Measurements from ENCODE around the gene FAM83E. TPM values are rescaled to one million over a fixed set of nuclear protein-coding genes. Genes with fewer than 3 reads are reported as not detected.

The FAM83E gene
- total and polyA plus RNA-seq, 2 of the 8 experiments (the other 6 are each of a cell fraction or from before 2014, with no cell fraction given): 1.8 to 5.3 TPM

DNA sequence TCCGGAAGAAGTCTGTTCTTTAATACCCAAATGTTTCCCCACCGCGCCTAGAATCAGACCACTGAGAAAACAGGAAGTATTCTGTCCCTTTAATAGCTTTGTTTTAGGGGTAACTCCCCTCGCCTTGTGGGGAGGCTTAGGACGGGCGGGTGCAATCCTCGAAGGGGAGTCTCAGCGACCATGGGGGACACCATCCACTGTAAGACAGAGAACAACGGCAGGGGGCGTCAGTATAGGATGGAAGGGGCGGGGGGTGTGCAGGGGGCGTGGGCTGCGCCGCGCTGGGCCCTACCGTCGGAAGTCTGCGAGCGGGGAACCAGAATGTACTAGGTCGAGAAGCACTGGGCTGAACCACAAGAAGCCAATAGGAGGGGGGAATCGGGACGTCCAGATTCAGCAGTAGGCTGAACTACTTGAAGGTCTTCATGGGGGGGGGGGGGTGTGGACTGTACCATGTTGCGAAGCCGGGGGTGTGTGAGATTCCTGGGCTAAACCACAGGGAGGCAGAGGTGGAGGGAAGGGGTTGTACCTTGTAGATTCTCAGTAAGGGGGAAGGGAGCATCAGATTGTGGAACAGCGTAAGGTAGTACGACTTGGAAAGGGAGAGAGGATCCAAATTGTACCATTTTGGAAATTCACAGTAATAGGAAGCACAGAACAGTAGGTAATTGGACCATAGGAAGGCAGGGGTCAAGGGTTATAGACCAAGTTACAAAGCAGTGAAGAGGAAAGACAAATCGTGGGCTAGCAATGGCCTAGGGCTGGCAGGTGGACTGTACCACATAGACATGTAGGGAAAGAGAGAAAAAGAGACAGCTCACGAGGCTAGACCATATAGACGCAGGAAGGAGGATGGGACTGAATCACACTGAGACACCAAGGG lies 23.3 kb upstream of the FAM83E start (continued):
- TF ChIP-seq, protein P1, sequence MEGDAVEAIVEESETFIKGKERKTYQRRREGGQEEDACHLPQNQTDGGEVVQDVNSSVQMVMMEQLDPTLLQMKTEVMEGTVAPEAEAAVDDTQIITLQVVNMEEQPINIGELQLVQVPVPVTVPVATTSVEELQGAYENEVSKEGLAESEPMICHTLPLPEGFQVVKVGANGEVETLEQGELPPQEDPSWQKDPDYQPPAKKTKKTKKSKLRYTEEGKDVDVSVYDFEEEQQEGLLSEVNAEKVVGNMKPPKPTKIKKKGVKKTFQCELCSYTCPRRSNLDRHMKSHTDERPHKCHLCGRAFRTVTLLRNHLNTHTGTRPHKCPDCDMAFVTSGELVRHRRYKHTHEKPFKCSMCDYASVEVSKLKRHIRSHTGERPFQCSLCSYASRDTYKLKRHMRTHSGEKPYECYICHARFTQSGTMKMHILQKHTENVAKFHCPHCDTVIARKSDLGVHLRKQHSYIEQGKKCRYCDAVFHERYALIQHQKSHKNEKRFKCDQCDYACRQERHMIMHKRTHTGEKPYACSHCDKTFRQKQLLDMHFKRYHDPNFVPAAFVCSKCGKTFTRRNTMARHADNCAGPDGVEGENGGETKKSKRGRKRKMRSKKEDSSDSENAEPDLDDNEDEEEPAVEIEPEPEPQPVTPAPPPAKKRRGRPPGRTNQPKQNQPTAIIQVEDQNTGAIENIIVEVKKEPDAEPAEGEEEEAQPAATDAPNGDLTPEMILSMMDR (IDR thresholded peaks at IDR 0.05; ENCODE audit: control extremely low read depth in 1 of 3, insufficient read depth in 1 of 3, low read depth in 1 of 3, low read length in 3 of 3): no peak; a peak in 1 of 4 replicates
- TF ChIP-seq RFX5 (IDR thresholded peaks at IDR 0.05; ENCODE audit: borderline replicate concordance, low read depth, low read length) (no peak), CTBP2 (IDR thresholded peaks at IDR 0.05; ENCODE audit: borderline replicate concordance, insufficient read depth, insufficient read length, low read length) (no peak), SUZ12 (IDR thresholded peaks at IDR 0.05; ENCODE audit: low read length) (no peak), SP1 (IDR thresholded peaks at IDR 0.05; ENCODE audit: low read depth, low read length) (peak; percentile 72; the same call in 1 of the 2 replicates), POLR2A (IDR thresholded peaks at IDR 0.05; ENCODE audit: control extremely low read depth in 1 of 2, low read depth in 2 of 2, low read length in 2 of 2) (no peak; a peak in 1 of 3 replicates), CHD1 (IDR thresholded peaks at IDR 0.05; ENCODE audit: low read depth, low read length) (peak; percentile 97), SIX5 (IDR thresholded peaks at IDR 0.05; ENCODE audit: low read depth, low read length) (peak; percentile 75), POU5F1 (IDR thresholded peaks at IDR 0.05; ENCODE audit: low read depth, low read length) (no peak), KDM5A (IDR thresholded peaks at IDR 0.05; ENCODE audit: low read length) (no peak), ZNF274 (IDR thresholded peaks at IDR 0.05; ENCODE audit: borderline replicate concordance, extremely low read depth, low read length) (no peak), SP4 (IDR thresholded peaks at IDR 0.05; ENCODE audit: low read length) (peak; percentile 14; the same call in 1 of the 2 replicates), PHF8 (conservative IDR thresholded peaks at IDR 0.05; ENCODE audit: low read depth, low read length) (no peak), RAD21 (IDR thresholded peaks at IDR 0.05 in 1 of 2, conservative IDR thresholded peaks at IDR 0.05 in 1 of 2; ENCODE audit: low read depth in 2 of 2, low read length in 2 of 2) (no peak), RXRA (IDR thresholded peaks at IDR 0.05; ENCODE audit: insufficient read depth, low read depth, low read length) (no peak)
- TF ChIP-seq, protein P2, sequence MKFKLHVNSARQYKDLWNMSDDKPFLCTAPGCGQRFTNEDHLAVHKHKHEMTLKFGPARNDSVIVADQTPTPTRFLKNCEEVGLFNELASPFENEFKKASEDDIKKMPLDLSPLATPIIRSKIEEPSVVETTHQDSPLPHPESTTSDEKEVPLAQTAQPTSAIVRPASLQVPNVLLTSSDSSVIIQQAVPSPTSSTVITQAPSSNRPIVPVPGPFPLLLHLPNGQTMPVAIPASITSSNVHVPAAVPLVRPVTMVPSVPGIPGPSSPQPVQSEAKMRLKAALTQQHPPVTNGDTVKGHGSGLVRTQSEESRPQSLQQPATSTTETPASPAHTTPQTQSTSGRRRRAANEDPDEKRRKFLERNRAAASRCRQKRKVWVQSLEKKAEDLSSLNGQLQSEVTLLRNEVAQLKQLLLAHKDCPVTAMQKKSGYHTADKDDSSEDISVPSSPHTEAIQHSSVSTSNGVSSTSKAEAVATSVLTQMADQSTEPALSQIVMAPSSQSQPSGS (IDR thresholded peaks at IDR 0.05; ENCODE audit: low read length): no peak; the same call in 1 of the 2 replicates
- TF ChIP-seq, protein P3, sequence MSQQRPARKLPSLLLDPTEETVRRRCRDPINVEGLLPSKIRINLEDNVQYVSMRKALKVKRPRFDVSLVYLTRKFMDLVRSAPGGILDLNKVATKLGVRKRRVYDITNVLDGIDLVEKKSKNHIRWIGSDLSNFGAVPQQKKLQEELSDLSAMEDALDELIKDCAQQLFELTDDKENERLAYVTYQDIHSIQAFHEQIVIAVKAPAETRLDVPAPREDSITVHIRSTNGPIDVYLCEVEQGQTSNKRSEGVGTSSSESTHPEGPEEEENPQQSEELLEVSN (IDR thresholded peaks at IDR 0.05): no peak
- TF ChIP-seq, protein P4, sequence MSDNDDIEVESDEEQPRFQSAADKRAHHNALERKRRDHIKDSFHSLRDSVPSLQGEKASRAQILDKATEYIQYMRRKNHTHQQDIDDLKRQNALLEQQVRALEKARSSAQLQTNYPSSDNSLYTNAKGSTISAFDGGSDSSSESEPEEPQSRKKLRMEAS (IDR thresholded peaks at IDR 0.05): peak; percentile 54; the same call in 1 of the 2 replicates
